Measurements from ENCODE around the gene OR2A12.
"Not testable (repeated sequence)": the region's sequence is repeated elsewhere in the genome, so short reads cannot be mapped to it uniquely, and the experiment has no call there.

Gene OR2A12

GRCh38 chr7:144050093-144050492 is 36.0 kb upstream of the OR2A12 start:
- in situ Hi-C loops (cut with HindIII; ENCODE audit: low sequenced_read_pairs) = no loop called here
- no peak overlapping the region for H3K4me3 ChIP-seq (ENCODE audit: low read depth, low read length)
- no peak for TF ChIP-seq CTCF (IDR thresholded peaks at IDR 0.05; ENCODE audit: low read depth, low read length, missing control alignments)
- no peak for DNase-seq (ENCODE audit: low read depth)

GRCh38 chr7:144050884-144051283 is 35.2 kb upstream of the OR2A12 start:
- in situ Hi-C loops (cut with HindIII; ENCODE audit: low sequenced_read_pairs); DNase-seq (ENCODE audit: low read depth); H3K4me3 ChIP-seq (ENCODE audit: low read depth, low read length): not testable (repeated sequence)

- no peak overlapping the region for H3K4me3 ChIP-seq (ENCODE audit: low read depth, low read length)
- TF ChIP-seq CTCF (IDR thresholded peaks at IDR 0.05; ENCODE audit: low read depth, low read length, missing control alignments) = no peak
- DNase-seq (ENCODE audit: low read depth) = no peak
- in situ Hi-C loops (cut with HindIII; ENCODE audit: low sequenced_read_pairs) = no loop called here
These were observed 28.1 kb upstream of the OR2A12 start for GRCh38 chr7:144057954-144058353.

- no peak overlapping the region for H3K4me3 ChIP-seq (ENCODE audit: low read depth, low read length)
- in situ Hi-C loops (cut with HindIII; ENCODE audit: low sequenced_read_pairs) = no loop called here
- DNase-seq (ENCODE audit: low read depth) = no peak
- no peak for TF ChIP-seq CTCF (IDR thresholded peaks at IDR 0.05; ENCODE audit: low read depth, low read length, missing control alignments)
These were observed 22.4 kb upstream of the OR2A12 start for GRCh38 chr7:144063710-144064109.

- no peak for TF ChIP-seq CTCF (IDR thresholded peaks at IDR 0.05; ENCODE audit: low read depth, low read length, missing control alignments)
- DNase-seq (ENCODE audit: low read depth) = no peak
- H3K4me3 ChIP-seq (ENCODE audit: low read depth, low read length) = no peak within 1 kb of the TSS
- in situ Hi-C loops (cut with HindIII; ENCODE audit: low sequenced_read_pairs) = no loop called here
These were observed 16.6 kb upstream of the OR2A12 start, which contains the start of gene OR2A25 for GRCh38 chr7:144069511-144069910. Gene OR2A25 (plus strand): TSS chr7:144069811. CDS start chr7:144074220, 4,409 bp downstream.

- no peak for DNase-seq (ENCODE audit: low read depth)
- in situ Hi-C loops (cut with HindIII; ENCODE audit: low sequenced_read_pairs) = no loop called here
- H3K4me3 ChIP-seq (ENCODE audit: low read depth, low read length) = no peak overlapping the region
- no peak for TF ChIP-seq CTCF (IDR thresholded peaks at IDR 0.05; ENCODE audit: low read depth, low read length, missing control alignments)
These were observed 16.1 kb upstream of the OR2A12 start for GRCh38 chr7:144069953-144070352.

GRCh38 chr7:144074374-144074773 is 11.7 kb upstream of the OR2A12 start:
- DNase-seq (ENCODE audit: low read depth) = no peak
- TF ChIP-seq CTCF (IDR thresholded peaks at IDR 0.05; ENCODE audit: low read depth, low read length, missing control alignments) = no peak
- in situ Hi-C loops (cut with HindIII; ENCODE audit: low sequenced_read_pairs) = no loop called here
- no peak overlapping the region for H3K4me3 ChIP-seq (ENCODE audit: low read depth, low read length)

Data from astrocyte of the cerebellum (primary cell).